ENCODE measurements around the gene SCUBE3.

SCUBE3 gene

GRCh38 chr6:35170891-35171290, 42.9 kb upstream of the SCUBE3 start:
- FAIRE-seq (no peak), DNase-seq (ENCODE audit: insufficient read length, low spot score) (no peak)
- TF ChIP-seq TAF1 (IDR thresholded peaks at IDR 0.05; ENCODE audit: low read depth, low read length) (no peak), SPI1 (IDR thresholded peaks at IDR 0.05; ENCODE audit: low read depth, low read length) (no peak), POU2F2 (IDR thresholded peaks at IDR 0.05; ENCODE audit: low read depth, low read length) (no peak), PAX5 (IDR thresholded peaks at IDR 0.05; ENCODE audit: insufficient read depth, low read length, severe bottlenecking) (no peak)

DNA sequence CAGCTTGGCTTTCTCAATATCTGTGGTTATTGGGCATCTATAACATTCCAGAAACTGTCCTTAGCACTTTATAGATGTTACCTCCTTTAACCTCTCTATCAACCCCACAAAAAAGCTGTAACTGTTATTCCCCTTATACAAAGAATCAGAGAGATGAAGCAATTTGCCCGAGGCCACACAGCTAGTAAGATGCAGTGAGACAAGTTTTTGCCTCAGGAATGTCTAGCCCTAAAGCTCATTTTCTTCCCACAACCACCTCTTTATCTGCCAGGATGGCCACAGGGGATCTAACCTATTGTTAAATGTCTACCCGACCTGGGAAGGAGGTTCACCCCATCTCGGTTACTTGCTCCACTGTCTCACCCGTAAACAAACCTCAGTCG, 40.7 kb upstream of the SCUBE3 start:
- TF ChIP-seq POLR2A (IDR thresholded peaks at IDR 0.05; ENCODE audit: low read depth, low read length) (no peak), POU2F2 (IDR thresholded peaks at IDR 0.05; ENCODE audit: low read depth, low read length) (no peak), SPI1 (IDR thresholded peaks at IDR 0.05; ENCODE audit: low read depth, low read length) (no peak), POLR2AphosphoS5 (IDR thresholded peaks at IDR 0.05; ENCODE audit: low read depth, low read length) (no peak), PAX5 (IDR thresholded peaks at IDR 0.05; ENCODE audit: insufficient read depth, low read length, severe bottlenecking) (no peak)
- FAIRE-seq (no peak), DNase-seq (ENCODE audit: insufficient read length, low spot score) (no peak)

- TF ChIP-seq PAX5 (IDR thresholded peaks at IDR 0.05; ENCODE audit: insufficient read depth, low read length, severe bottlenecking), result no peak
- no peak for TF ChIP-seq SPI1 (IDR thresholded peaks at IDR 0.05; ENCODE audit: low read depth, low read length)
- TF ChIP-seq TAF1 (IDR thresholded peaks at IDR 0.05; ENCODE audit: low read depth, low read length), result no peak
- TF ChIP-seq POLR2AphosphoS5 (IDR thresholded peaks at IDR 0.05; ENCODE audit: low read depth, low read length), result no peak
- no peak for TF ChIP-seq POU2F2 (IDR thresholded peaks at IDR 0.05; ENCODE audit: low read depth, low read length)
- no peak for TF ChIP-seq POLR2A (IDR thresholded peaks at IDR 0.05; ENCODE audit: low read depth, low read length)
- DNase-seq (ENCODE audit: insufficient read length, low spot score) (no peak), FAIRE-seq (no peak)
Observed at GRCh38 chr6:35173427-35174087, 40.2 kb upstream of the SCUBE3 start.

DNA sequence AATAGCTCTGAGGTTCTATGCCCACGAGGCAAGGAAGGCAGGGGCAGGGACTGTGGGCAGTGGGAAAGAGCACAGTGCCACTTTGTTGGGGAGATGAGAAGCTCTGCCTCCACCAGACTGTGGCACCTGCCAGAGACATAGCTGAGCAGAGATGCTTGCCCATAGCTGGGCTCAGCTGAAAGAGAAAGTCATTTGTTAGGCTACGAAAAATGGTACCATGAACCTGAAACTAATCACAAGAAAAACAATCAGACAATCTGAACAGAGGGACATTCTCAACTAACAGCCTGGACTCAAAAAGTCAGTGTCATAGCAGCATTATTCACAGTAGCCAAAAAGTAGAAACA, 39.7 kb upstream of the SCUBE3 start:
- FAIRE-seq, result no peak
- TF ChIP-seq POLR2A (IDR thresholded peaks at IDR 0.05; ENCODE audit: low read depth, low read length), result no peak
- TF ChIP-seq TAF1 (IDR thresholded peaks at IDR 0.05; ENCODE audit: low read depth, low read length), result no peak
- no peak for TF ChIP-seq PAX5 (IDR thresholded peaks at IDR 0.05; ENCODE audit: insufficient read depth, low read length, severe bottlenecking)
- TF ChIP-seq POLR2AphosphoS5 (IDR thresholded peaks at IDR 0.05; ENCODE audit: low read depth, low read length), result no peak
- no peak for TF ChIP-seq SPI1 (IDR thresholded peaks at IDR 0.05; ENCODE audit: low read depth, low read length)
- no peak for TF ChIP-seq POU2F2 (IDR thresholded peaks at IDR 0.05; ENCODE audit: low read depth, low read length)
- DNase-seq (ENCODE audit: insufficient read length, low spot score), result no peak

GRCh38 chr6:35174501-35174900, 39.3 kb upstream of the SCUBE3 start:
- no peak for TF ChIP-seq PAX5 (IDR thresholded peaks at IDR 0.05; ENCODE audit: insufficient read depth, low read length, severe bottlenecking)
- no peak for TF ChIP-seq POLR2AphosphoS5 (IDR thresholded peaks at IDR 0.05; ENCODE audit: low read depth, low read length)
- FAIRE-seq (no peak), DNase-seq (ENCODE audit: insufficient read length, low spot score) (no peak)

DNA sequence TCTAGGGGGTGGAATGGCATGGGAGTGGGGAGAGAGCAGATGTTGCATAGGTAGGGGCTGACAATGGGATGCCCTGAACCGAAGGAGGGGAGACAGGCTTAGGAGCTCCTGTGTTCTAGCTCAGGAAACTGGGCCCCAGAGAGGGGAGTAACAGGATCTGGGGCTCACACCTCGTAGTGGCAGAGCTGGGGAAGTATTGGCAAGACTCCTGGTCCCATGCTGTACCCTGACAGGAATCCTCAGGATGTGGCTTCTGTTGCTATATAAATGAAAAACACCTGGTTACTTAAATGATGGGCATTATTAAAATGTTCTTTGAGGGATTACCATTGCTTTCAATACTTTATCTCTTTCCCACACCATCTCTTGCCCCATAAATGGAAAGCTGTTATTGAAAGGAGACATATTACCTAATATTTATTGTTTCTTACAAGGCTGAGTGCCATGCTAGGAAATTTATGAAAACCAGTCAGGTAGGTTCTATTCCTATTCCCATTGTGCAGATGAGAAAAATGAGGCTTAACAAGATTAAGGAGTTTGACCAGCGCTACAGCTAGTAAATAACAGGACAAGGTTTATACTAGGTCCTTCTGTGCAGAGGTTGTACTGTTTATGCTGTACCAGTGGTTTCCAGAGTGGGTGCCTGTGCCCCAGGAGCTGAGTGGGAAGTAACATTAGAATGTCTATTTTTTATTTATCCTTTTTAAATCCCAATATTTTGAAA, 37.3 kb upstream of the SCUBE3 start:
- no peak for DNase-seq (ENCODE audit: insufficient read length, low spot score)
- no peak for FAIRE-seq
- TF ChIP-seq POLR2A (IDR thresholded peaks at IDR 0.05; ENCODE audit: low read depth, low read length) (no peak), POU2F2 (IDR thresholded peaks at IDR 0.05; ENCODE audit: low read depth, low read length) (no peak), SPI1 (IDR thresholded peaks at IDR 0.05; ENCODE audit: low read depth, low read length) (no peak), POLR2AphosphoS5 (IDR thresholded peaks at IDR 0.05; ENCODE audit: low read depth, low read length) (no peak), PAX5 (IDR thresholded peaks at IDR 0.05; ENCODE audit: insufficient read depth, low read length, severe bottlenecking) (no peak), TAF1 (IDR thresholded peaks at IDR 0.05; ENCODE audit: low read depth, low read length) (no peak)

DNA sequence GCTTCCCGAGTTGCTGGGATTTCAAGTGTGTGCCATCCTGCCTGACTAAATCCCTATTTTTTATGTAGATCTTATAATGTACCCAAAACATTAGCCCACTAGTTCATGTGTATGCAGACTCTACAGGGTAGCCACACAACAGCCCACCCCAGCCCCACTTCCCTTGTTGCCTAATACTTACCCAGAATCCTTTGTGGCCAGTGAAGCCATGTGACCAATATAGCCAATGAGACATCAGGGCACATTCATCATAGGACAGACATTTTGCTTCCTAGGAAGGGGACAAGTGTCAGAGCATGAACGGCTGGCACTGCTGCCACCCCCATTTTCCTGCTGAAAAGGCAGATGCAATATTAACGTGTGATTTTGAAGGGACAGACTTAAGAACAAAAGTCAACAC, 36.6 kb upstream of the SCUBE3 start:
- DNase-seq (ENCODE audit: insufficient read length, low spot score), result no peak
- TF ChIP-seq SPI1 (IDR thresholded peaks at IDR 0.05; ENCODE audit: low read depth, low read length) (no peak), POLR2AphosphoS5 (IDR thresholded peaks at IDR 0.05; ENCODE audit: low read depth, low read length) (no peak), POU2F2 (IDR thresholded peaks at IDR 0.05; ENCODE audit: low read depth, low read length) (no peak), POLR2A (IDR thresholded peaks at IDR 0.05; ENCODE audit: low read depth, low read length) (no peak), PAX5 (IDR thresholded peaks at IDR 0.05; ENCODE audit: insufficient read depth, low read length, severe bottlenecking) (no peak), TAF1 (IDR thresholded peaks at IDR 0.05; ENCODE audit: low read depth, low read length) (no peak)
- FAIRE-seq, result no peak

DNA sequence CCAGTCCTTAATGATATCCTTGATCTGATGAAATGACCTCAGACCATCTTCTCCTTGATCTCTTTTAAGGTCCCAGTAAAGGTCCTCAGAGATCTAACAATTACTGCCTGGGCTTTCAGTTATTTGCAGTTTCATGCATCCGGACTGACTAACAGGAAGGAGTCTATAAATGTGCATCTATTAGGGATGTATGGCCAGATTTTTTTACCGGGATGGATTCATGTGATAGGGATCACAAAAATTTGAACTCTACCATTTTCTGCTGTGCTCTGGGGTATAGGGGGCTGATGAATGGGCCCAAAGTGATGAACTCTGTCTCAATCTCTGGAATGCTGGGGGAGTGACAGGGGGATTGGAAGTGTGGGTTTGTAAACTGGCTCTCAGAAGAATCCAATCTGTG, 36.2 kb upstream of the SCUBE3 start:
- FAIRE-seq, result no peak
- DNase-seq (ENCODE audit: insufficient read length, low spot score), result no peak
- TF ChIP-seq POLR2AphosphoS5 (IDR thresholded peaks at IDR 0.05; ENCODE audit: low read depth, low read length) (no peak), PAX5 (IDR thresholded peaks at IDR 0.05; ENCODE audit: insufficient read depth, low read length, severe bottlenecking) (no peak), TAF1 (IDR thresholded peaks at IDR 0.05; ENCODE audit: low read depth, low read length) (no peak), POLR2A (IDR thresholded peaks at IDR 0.05; ENCODE audit: low read depth, low read length) (no peak), POU2F2 (IDR thresholded peaks at IDR 0.05; ENCODE audit: low read depth, low read length) (no peak), SPI1 (IDR thresholded peaks at IDR 0.05; ENCODE audit: low read depth, low read length) (no peak)

DNA sequence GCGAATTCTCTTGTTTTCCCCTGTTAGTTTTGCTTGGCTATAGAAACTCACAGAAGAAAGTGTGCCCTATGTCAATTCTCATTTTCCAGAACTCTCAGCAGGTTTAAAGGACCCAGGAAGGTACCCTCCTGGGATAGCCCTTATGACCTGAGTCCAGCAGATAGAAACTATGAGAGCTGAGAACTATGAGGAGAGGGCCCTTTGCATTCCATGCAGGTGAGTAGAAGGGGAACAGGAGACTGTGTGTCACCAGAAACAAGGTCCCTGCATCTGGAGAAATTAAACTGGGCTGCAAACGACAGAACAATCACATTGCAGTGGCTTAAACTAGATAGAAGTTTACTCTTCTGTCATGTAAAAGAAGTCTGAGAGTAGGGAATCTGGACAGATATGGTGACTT, 35.7 kb upstream of the SCUBE3 start:
- DNase-seq (ENCODE audit: insufficient read length, low spot score) (no peak), FAIRE-seq (no peak)
- TF ChIP-seq PAX5 (IDR thresholded peaks at IDR 0.05; ENCODE audit: insufficient read depth, low read length, severe bottlenecking) (no peak), TAF1 (IDR thresholded peaks at IDR 0.05; ENCODE audit: low read depth, low read length) (no peak), POLR2AphosphoS5 (IDR thresholded peaks at IDR 0.05; ENCODE audit: low read depth, low read length) (no peak), SPI1 (IDR thresholded peaks at IDR 0.05; ENCODE audit: low read depth, low read length) (no peak), POLR2A (IDR thresholded peaks at IDR 0.05; ENCODE audit: low read depth, low read length) (no peak), POU2F2 (IDR thresholded peaks at IDR 0.05; ENCODE audit: low read depth, low read length) (no peak)

Data from GM12891 (cell line).